ENCODE measurements around the gene PI16.

DNA sequence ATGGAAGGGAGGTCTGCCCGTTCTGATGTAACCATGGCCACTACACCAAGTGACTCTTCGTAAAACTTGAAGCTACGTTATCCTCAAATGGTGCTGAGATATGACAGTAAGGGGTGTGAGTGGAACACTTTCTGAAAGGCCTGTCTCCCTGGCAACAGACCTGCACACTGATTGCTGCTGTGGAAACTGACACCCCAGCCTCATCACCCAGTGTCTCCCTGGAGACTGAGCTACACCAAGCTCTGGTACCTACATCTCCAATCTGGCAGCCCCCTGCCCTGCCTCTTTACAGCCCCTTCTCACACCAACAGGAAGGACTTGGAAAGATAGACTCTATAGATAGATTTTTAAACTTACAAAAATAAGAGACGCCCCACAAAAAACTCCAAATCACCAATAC is 13.2 kb downstream of the PI16 start:
- no peak for TF ChIP-seq SUZ12 (IDR thresholded peaks at IDR 0.05; ENCODE audit: extremely low read depth, insufficient read depth, insufficient read length)
- no peak for TF ChIP-seq YY1 (IDR thresholded peaks at IDR 0.05; ENCODE audit: insufficient read depth, insufficient read length)
- TF ChIP-seq ZNF274 (IDR thresholded peaks at IDR 0.05; ENCODE audit: low read depth, low read length) = no peak

All from NT2/D1 (cell line).